OCI-LY7 (cell line): ENCODE data around the gene BCAS4. TPM values are rescaled to one million over a fixed set of nuclear protein-coding genes. Genes with fewer than 3 reads are reported as not detected.

Source experiments
- BruUV-seq: library from RNA; stranded (reverse); fragments of 400-500 nt; replicated peaks from 2 replicates; lab custom pipeline; 2021; lab: Mats Ljungman, UMichigan
- CTCF ChIA-PET: fragments of 300-600 bp; sonication (Branson Sonifier 250); formaldehyde crosslinking; loops from one replicate; lab custom pipeline; 2022; ENCODE audit warnings: antibody characterized with exemption; ENCODE audit not compliant: unreplicated experiment; lab: Charles Lee
- POLR2A ChIA-PET: fragments of 300-600 bp; sonication (Branson Sonifier 250); formaldehyde crosslinking; loops from one replicate; lab custom pipeline; 2022; ENCODE audit warnings: antibody characterized with exemption; lab: Charles Lee
- DNase-seq: peaks from one replicate; pipeline ENCODE4 v3.0.0-alpha.2; 2015; ENCODE audit warnings: low spot score
- H2AFZ ChIP-seq: fragments of 200-600 bp; sonication (generic), shearing (Covaris generic); 2 replicates; pipeline ENCODE4 v1.6.1; 2014; ENCODE audit warnings: mild to moderate bottlenecking, antibody characterized with exemption, low read length, moderate library complexity
- H3K27ac ChIP-seq: fragments of 200-600 bp; sonication (generic); 2 replicates; pipeline ENCODE4 v1.5.1; 2014; ENCODE audit warnings: mixed run types, low read depth, mild to moderate bottlenecking, moderate library complexity, low read length, inconsistent platforms; ENCODE audit not compliant: poor library complexity, severe bottlenecking
- H3K36me3 ChIP-seq: fragments of 200-600 bp; sonication (generic); 2 replicates; pipeline ENCODE4 v1.6.1; 2014; ENCODE audit warnings: mild to moderate bottlenecking, antibody characterized with exemption, low read length, moderate library complexity, mixed read lengths; ENCODE audit not compliant: insufficient read depth
- H3K4me1 ChIP-seq: fragments of 200-600 bp; sonication (generic); 2 replicates; pipeline ENCODE4 v1.5.1; 2014; ENCODE audit warnings: mild to moderate bottlenecking, low read length; ENCODE audit not compliant: insufficient read depth, poor library complexity, severe bottlenecking
- H3K4me2 ChIP-seq: fragments of 200-600 bp; sonication (generic); 2 replicates; pipeline ENCODE4 v1.6.1; 2014; ENCODE audit warnings: mild to moderate bottlenecking, low read length
- H3K4me3 ChIP-seq: fragments of 200-600 bp; sonication (generic); 2 replicates; pipeline ENCODE4 v1.5.1; 2014; ENCODE audit warnings: mild to moderate bottlenecking, low read depth, low read length; ENCODE audit not compliant: poor library complexity, severe bottlenecking
- H3K79me2 ChIP-seq: fragments of 200-600 bp; sonication (generic); 2 replicates; pipeline ENCODE4 v1.6.1; 2016; ENCODE audit warnings: low read depth, mild to moderate bottlenecking, low read length, moderate library complexity, mixed read lengths; ENCODE audit not compliant: insufficient read depth
- H3K9me2 ChIP-seq: fragments of 200-600 bp; sonication (generic); 2 replicates; pipeline ENCODE4 v1.6.1; 2016; ENCODE audit warnings: mild to moderate bottlenecking, low read length, mixed read lengths; ENCODE audit not compliant: insufficient read depth
- H3K9me3 ChIP-seq: fragments of 200-600 bp; sonication (generic); 2 replicates; pipeline ENCODE4 v1.6.1; 2014; ENCODE audit warnings: mild to moderate bottlenecking, mixed run types, low read length, mixed read lengths
- H4K20me1 ChIP-seq: fragments of 200-600 bp; sonication (generic); 2 replicates; pipeline ENCODE4 v1.6.1; 2014; ENCODE audit warnings: mild to moderate bottlenecking, antibody characterized with exemption, low read length, moderate library complexity, mixed read lengths; ENCODE audit not compliant: insufficient read depth
- CTCF ChIP-seq: fragments of 200-600 bp; sonication (generic); conservative IDR thresholded peaks from 2 replicates; pipeline ENCODE4 v1.5.1; 2014; ENCODE audit warnings: mild to moderate bottlenecking, antibody characterized with exemption, low read length, moderate library complexity, mixed read lengths
- EZH2phosphoT487 ChIP-seq: fragments of 200-600 bp; sonication (generic); IDR thresholded peaks from 2 replicates; pipeline ENCODE4 v1.6.1; 2018; ENCODE audit warnings: low read depth, borderline replicate concordance, mild to moderate bottlenecking, mixed run types, antibody characterized with exemption, low read length, moderate library complexity, mixed read lengths
- intact Hi-C: fragments of 100-400 bp; cut with micrococcal nuclease; formaldehyde crosslinking; loops from one replicate; pipeline ENCODE4 v1.10.0; 2022; ENCODE audit not compliant: unreplicated experiment
- total RNA-seq, 2 experiments: library from RNA; depleted of rRNA in 1 of 2; stranded (reverse); fragments of >200 nt in 1 of 2; shearing (Covaris generic) in 1 of 2; gene quantifications; 2 replicates each; pipeline ENCODE4 v1.2.3, GENCODE V29; 2014 to 2022

BCAS4 gene
- total RNA-seq, 2 experiments from 2014 or later, result 173 to 181 TPM

GRCh38 chr20:50867805-50868204 lies 72.9 kb downstream of the BCAS4 start:
- Histone ChIP-seq H3K4me2 (no peak overlapping the region), H3K27ac (no peak overlapping the region), H3K9me2 (no peaks in the 10 kb centered on the region), H3K36me3 (peaks cover 76% of the 10 kb centered on the region), H3K79me2 (no peaks in the 10 kb centered on the region), H2AFZ (no peak overlapping the region), H3K4me3 (no peak overlapping the region), H3K9me3 (no peaks in the 10 kb centered on the region), H3K4me1 (no peaks in the 10 kb centered on the region), H4K20me1 (no peaks in the 10 kb centered on the region)
- DNase-seq, result no peak
- ChIA-PET POLR2A (no interaction called here), CTCF (no interaction called here)
- no peak for TF ChIP-seq CTCF
- TF ChIP-seq EZH2phosphoT487, result no peak
- intact Hi-C loops, result no loop called here
- no TSS peak for BruUV-seq

GRCh38 chr20:50868509-50869495 lies 73.9 kb downstream of the BCAS4 start:
- Histone ChIP-seq H3K79me2 (no peaks in the 10 kb centered on the region), H3K4me2 (no peak overlapping the region), H3K9me3 (no peaks in the 10 kb centered on the region), H3K4me1 (no peaks in the 10 kb centered on the region), H3K4me3 (no peak overlapping the region), H4K20me1 (no peaks in the 10 kb centered on the region), H3K9me2 (no peaks in the 10 kb centered on the region), H3K27ac (no peak overlapping the region), H2AFZ (no peak overlapping the region), H3K36me3 (peaks cover 81% of the 10 kb centered on the region)
- ChIA-PET POLR2A (interaction anchor here (1.0 kb wide), 2 partner anchors 69 to 73 kb away, joined by 3 to 5 read pairs; no protein-coding TSS in a partner anchor), CTCF (no interaction called here)
- no peak for DNase-seq
- intact Hi-C loops, result no loop called here
- no TSS peak for BruUV-seq
- TF ChIP-seq EZH2phosphoT487 (no peak), CTCF (no peak)
